GM12878 (cell line): ENCODE results near the gene RAB29. TPM values are rescaled to one million over a fixed set of nuclear protein-coding genes. Genes with fewer than 3 reads are reported as not detected.

Experiments used
- ATAC-seq: fragments of 200-7000 bp; cut with Tn5 transposase; 3 replicates; pipeline ENCODE4 v1.9.1; 2020; ENCODE audit warnings: mild to moderate bottlenecking, moderate library complexity
- BruUV-seq: library from RNA; stranded (reverse); fragments of 400-500 nt; replicated peaks from 2 replicates; lab custom pipeline; 2021; lab: Mats Ljungman, UMichigan
- CTCF ChIA-PET: fragments of 300-600 bp; sonication (Branson Sonifier 250); formaldehyde crosslinking; extraction: SDS; loops from one replicate; lab custom pipeline; 2021; ENCODE audit warnings: inconsistent platforms; lab: Yijun Ruan, JAX
- POLR2A ChIA-PET: fragments of 350-600 bp; formaldehyde crosslinking; extraction: SDS; loops from one replicate; lab custom pipeline; 2021; ENCODE audit warnings: inconsistent platforms; lab: Charles Lee
- RAD21 ChIA-PET: fragments of 300-600 bp; sonication (Branson Sonifier 250); formaldehyde crosslinking; loops from one replicate; lab custom pipeline; 2023; ENCODE audit warnings: antibody characterized with exemption; ENCODE audit not compliant: unreplicated experiment; lab: Charles Lee
- SMC1A ChIA-PET: fragments of 300-600 bp; sonication (Branson Sonifier 250); formaldehyde crosslinking; loops from one replicate; lab custom pipeline; 2023; ENCODE audit not compliant: unreplicated experiment, uncharacterized antibody; lab: Charles Lee
- DNase-seq: peaks from one replicate; pipeline ENCODE4 v3.0.0-alpha.2; 2011; ENCODE audit warnings: low read depth, low spot score
- FAIRE-seq: peaks from 3 replicates; lab custom pipeline; 2011; peaks lifted over from hg19 to GRCh38; lab: Jason Lieb, UNC
- H2AFZ ChIP-seq: 2 replicates; pipeline ENCODE4 v1.6.0; 2011; ENCODE audit warnings: low read depth, low read length, control low read depth; ENCODE audit not compliant: control insufficient read depth
- H3K27ac ChIP-seq: 2 replicates; pipeline ENCODE4 v1.5.1; 2011; ENCODE audit warnings: control low read depth; ENCODE audit not compliant: control insufficient read depth, insufficient read depth
- H3K27me3 ChIP-seq, 2 experiments: replicated peaks in 1 of 2; 2 replicates each; pipeline versions ENCODE4 v1.6.0 to v1.6.1; 2011; ENCODE audit warnings: low read length in 1 of 2; ENCODE audit not compliant: control insufficient read depth in 2 of 2, insufficient read depth in 2 of 2
- H3K36me3 ChIP-seq, 2 experiments: 2 replicates each; pipeline ENCODE4 v1.5.1; 2011; ENCODE audit warnings: low read length in 1 of 2; ENCODE audit not compliant: control insufficient read depth in 2 of 2, insufficient read depth in 2 of 2
- H3K4me1 ChIP-seq: 2 replicates; pipeline ENCODE4 v1.6.1; 2011; ENCODE audit warnings: mild to moderate bottlenecking, low read length, moderate library complexity, mixed read lengths; ENCODE audit not compliant: control insufficient read depth, insufficient read depth
- H3K4me2 ChIP-seq: 2 replicates; pipeline ENCODE4 v1.6.0; 2011; ENCODE audit warnings: control low read depth; ENCODE audit not compliant: control insufficient read depth, insufficient read depth
- H3K4me3 ChIP-seq: fragments of 200-600 bp; sonication (generic); 2 replicates; pipeline ENCODE4 v1.5.1; 2016
- H3K79me2 ChIP-seq: 2 replicates; pipeline ENCODE4 v1.6.0; 2011; ENCODE audit warnings: low read length; ENCODE audit not compliant: control insufficient read depth, insufficient read depth
- H3K9ac ChIP-seq: 2 replicates; pipeline ENCODE4 v1.8.0; 2011; ENCODE audit warnings: low read length, control low read depth, mixed read lengths; ENCODE audit not compliant: control insufficient read depth, insufficient read depth
- H3K9me3 ChIP-seq: replicated peaks from 3 replicates; pipeline ENCODE4 v1.5.1; 2011; ENCODE audit warnings: mild to moderate bottlenecking, low read length; ENCODE audit not compliant: control insufficient read depth, insufficient read depth
- H4K20me1 ChIP-seq: 2 replicates; pipeline ENCODE4 v1.6.0; 2011; ENCODE audit not compliant: control insufficient read depth, insufficient read depth
- CBX3 ChIP-seq: fragments of 200-600 bp; sonication (generic); IDR thresholded peaks from 2 replicates; pipeline ENCODE4 v1.6.1; 2016; ENCODE audit warnings: low read depth, borderline replicate concordance
- CREM ChIP-seq: IDR thresholded peaks from 2 replicates; pipeline ENCODE4 v1.6.1; 2014; ENCODE audit warnings: antibody characterized with exemption, low read depth
- EP300 ChIP-seq, 2 experiments: fragments of 150-350 bp in 1 of 2; IDR thresholded peaks; 2 replicates each; pipeline ENCODE4 v1.6.1; 2011 to 2012; ENCODE audit warnings: low read depth in 2 of 2, low read length in 2 of 2, borderline replicate concordance in 1 of 2, improper control_type of control experiment in 1 of 2, inconsistent platforms in 1 of 2; ENCODE audit not compliant: control insufficient read depth in 1 of 2
- NFIC ChIP-seq: IDR thresholded peaks from 2 replicates; pipeline ENCODE4 v1.6.1; 2012; ENCODE audit warnings: low read depth, mild to moderate bottlenecking, inconsistent platforms, low read length, moderate library complexity
- NR2F1 ChIP-seq: fragments of 450-650 bp; conservative IDR thresholded peaks from 2 replicates; pipeline ENCODE4 v1.6.1; 2017; ENCODE audit warnings: mild to moderate bottlenecking
- POLR2AphosphoS2 ChIP-seq: IDR thresholded peaks from 2 replicates; pipeline ENCODE4 v1.6.1; 2011; ENCODE audit warnings: low read depth, mild to moderate bottlenecking, low read length, improper control_type of control experiment, moderate library complexity
- RB1 ChIP-seq: fragments of 450-650 bp; formaldehyde crosslinking; IDR thresholded peaks from 2 replicates; pipeline ENCODE4 v1.6.1; 2017; ENCODE audit warnings: mild to moderate bottlenecking, borderline replicate concordance
- SMC3 ChIP-seq: IDR thresholded peaks from 2 replicates; pipeline ENCODE4 v1.6.1; 2011; ENCODE audit warnings: low read length, improper control_type of control experiment, borderline replicate concordance
- SREBF1 ChIP-seq: IDR thresholded peaks from 2 replicates; pipeline ENCODE4 v1.6.1; 2012; ENCODE audit warnings: mild to moderate bottlenecking, low read length
- SUZ12 ChIP-seq: fragments of 200-600 bp; sonication (generic); IDR thresholded peaks from one replicate; pipeline ENCODE4 v1.6.1; 2018; ENCODE audit warnings: antibody characterized with exemption, mild to moderate bottlenecking; ENCODE audit not compliant: unreplicated experiment
- WGBS: methylation state at CpG from one replicate; pipeline ENCODE4 v1.1.6; 2016; ENCODE audit warnings: low lambda C conversion rate; ENCODE audit not compliant: insufficient replicate concordance, insufficient coverage; ENCODE audit errors: missing lambda C conversion rate; 5-methylcytosine and 5-hydroxymethylcytosine counted together
- in situ Hi-C: fragments of 300-500 bp; cut with MboI; formaldehyde crosslinking; loops from 9 replicates; pipeline ENCODE4 v1.14.3; 2018; ENCODE audit warnings: mixed read lengths
- intact Hi-C: fragments of 100-400 bp; cut with micrococcal nuclease; formaldehyde crosslinking; loops from one replicate; pipeline ENCODE4 v1.14.2; 2022; ENCODE audit not compliant: unreplicated experiment
- polyA plus RNA-seq, 11 experiments: library from polyadenylated mRNA; depleted of rRNA in 4 of 11; unstranded in 6 of 11; stranded (reverse) in 5 of 11; fragments of >200 nt; fragmentation: Nextera tagmentation in 4 of 11; fragmentation: Illumina TruSeq in 1 of 11; extraction: Ambion mirVana in 4 of 11; extraction: Trizol in 1 of 11; gene quantifications; 1 replicate in 1 of 11; 2 replicates in 10 of 11; pipeline versions ENCODE4 v1.2.1 to v1.2.3, GENCODE V29; 2011 to 2016; ENCODE audit warnings: inconsistent platforms in 2 of 11, missing spikeins in 2 of 11, low read depth in 1 of 11
- total RNA-seq, 4 experiments: library from RNA; depleted of rRNA in 3 of 4; stranded (reverse); fragments of >200 nt in 3 of 4; fragmentation: Illumina TruSeq in 1 of 4; extraction: Trizol in 1 of 4; gene quantifications; 2 replicates each; pipeline versions ENCODE4 v1.2.1 to v1.2.3, GENCODE V29; 2013 to 2021
- TF ChIP-seq, protein P1 (sequence below): IDR thresholded peaks from 2 replicates; pipeline ENCODE4 v1.6.1; 2012; ENCODE audit warnings: low read depth, low read length, improper control_type of control experiment
- TF ChIP-seq, protein P2 (sequence below): fragments of 450-650 bp; formaldehyde crosslinking; IDR thresholded peaks from 2 replicates; pipeline ENCODE4 v1.5.0; 2022; ENCODE audit warnings: mild to moderate bottlenecking, missing genetic modification characterization
- TF ChIP-seq, protein P3 (sequence below): fragments of 150-350 bp; IDR thresholded peaks from 2 replicates; pipeline ENCODE4 v1.6.1; 2016; ENCODE audit warnings: low read depth, low read length

The RAB29 gene
- total and polyA plus RNA-seq, 10 of the 15 experiments (the other 5 are each of a cell fraction or from before 2014, with no cell fraction given): 11.7 to 74.5 (median 15.0) TPM

DNA sequence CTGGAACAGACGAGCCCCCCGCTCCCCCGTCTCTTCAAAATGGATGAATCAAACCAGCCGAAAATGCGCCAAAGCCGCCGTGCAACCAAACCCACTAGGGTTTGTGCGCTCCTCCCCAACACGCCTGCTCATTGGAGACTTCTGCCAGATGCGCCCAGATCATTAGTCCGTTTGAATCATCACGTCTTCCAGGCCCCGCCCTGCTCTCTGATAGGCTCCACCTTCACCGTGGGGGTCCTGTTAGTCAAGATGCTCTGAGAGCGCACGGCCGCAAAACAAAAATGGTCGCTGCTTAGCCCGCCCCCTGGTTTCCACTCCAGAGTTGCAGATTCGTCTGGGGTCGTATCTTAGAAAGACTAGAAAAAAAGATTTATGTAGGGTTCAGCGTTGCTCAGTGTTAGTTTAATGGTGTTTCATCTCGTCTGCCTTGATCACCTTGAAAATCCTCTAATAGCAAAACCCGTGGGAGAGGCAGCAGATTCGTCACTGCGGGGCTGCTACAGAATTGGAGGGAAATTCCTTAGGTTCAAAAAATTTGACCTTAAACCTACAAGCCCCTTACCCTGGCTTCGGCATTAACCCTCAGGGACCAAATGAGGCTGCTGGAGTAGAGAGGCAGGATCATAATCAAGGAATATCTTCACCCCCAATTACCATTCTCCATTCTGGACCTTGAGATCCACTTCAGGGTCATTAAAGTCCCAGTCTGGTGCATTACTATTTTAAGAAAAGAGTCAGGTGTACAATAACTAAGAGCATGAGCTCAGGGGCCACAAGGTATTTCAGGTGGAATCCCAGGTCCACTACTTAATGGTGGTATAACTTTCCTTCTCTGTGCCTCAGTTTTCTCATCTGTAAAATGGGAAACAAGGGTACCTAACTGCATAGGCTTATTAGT lies 24.9 kb downstream of the RAB29 start, which contains the start of gene NUCKS1:
Gene NUCKS1 (minus strand): TSS at position 45 of the 898 bp plus-strand sequence. CDS start 209 bp downstream, outside the sequence.
- CTCF ChIA-PET: interaction anchor here (1.0 to 2.3 kb wide), 3 partner anchors 38 to 92 kb away, joined by 3 to 15 read pairs (median 7); no protein-coding TSS in a partner anchor
- FAIRE-seq (peak; percentile 96), ATAC-seq (peak; percentile 87), DNase-seq (peak; percentile 93)
- SMC1A ChIA-PET: interaction anchor here (1.1 to 4.0 kb wide), 4 partner anchors 23 to 118 kb away, joined by 3 to 30 read pairs (median 7); no protein-coding TSS in a partner anchor
- in situ Hi-C loops (no loop called here), intact Hi-C loops (loop anchor here (1.0 kb wide), 1 partner anchor 24 kb away; no protein-coding TSS in a partner anchor)
- H3K36me3 ChIP-seq: 0 out of 4 replicates have a peak, but pooled peaks cover 0 to 9% of the 10 kb centered on the region in 2 experiments
- POLR2A ChIA-PET: interaction anchor here (1.0 to 2.5 kb wide), 6 partner anchors 22 to 158 kb away, joined by 3 to 21 read pairs (median 4); partner anchors contain the start of gene RAB29
- WGBS: 0% methylated on average over 24 of the region's 27 CpGs
- H3K9me3 ChIP-seq: no peaks in the 10 kb centered on the region; the same call in 1 of the 3 replicates
- no peaks in the 10 kb centered on the region for H3K27me3 ChIP-seq
- H3K27ac ChIP-seq: peak within 1 kb of the TSS; percentile 99
- H3K4me1 ChIP-seq: peaks cover 4% of the 10 kb centered on the region
- 0 out of 2 replicates have a peak, but pooled peaks cover 3% of the 10 kb centered on the region for H4K20me1 ChIP-seq
- H3K9ac ChIP-seq: peak within 1 kb of the TSS; percentile 94
- RAD21 ChIA-PET: interaction anchor here (1.1 to 2.1 kb wide), 7 partner anchors 22 to 157 kb away, joined by 3 to 34 read pairs (median 5); partner anchors contain the start of gene RAB29
- peak within 1 kb of the TSS; percentile 94 for H3K4me2 ChIP-seq
- TSS peak; percentile 83 for BruUV-seq
- H3K4me3 ChIP-seq: peak within 1 kb of the TSS; percentile 90
- H3K79me2 ChIP-seq: peaks cover 46% of the 10 kb centered on the region
- peak within 1 kb of the TSS; percentile 100 for H2AFZ ChIP-seq
- TF ChIP-seq, protein P1, sequence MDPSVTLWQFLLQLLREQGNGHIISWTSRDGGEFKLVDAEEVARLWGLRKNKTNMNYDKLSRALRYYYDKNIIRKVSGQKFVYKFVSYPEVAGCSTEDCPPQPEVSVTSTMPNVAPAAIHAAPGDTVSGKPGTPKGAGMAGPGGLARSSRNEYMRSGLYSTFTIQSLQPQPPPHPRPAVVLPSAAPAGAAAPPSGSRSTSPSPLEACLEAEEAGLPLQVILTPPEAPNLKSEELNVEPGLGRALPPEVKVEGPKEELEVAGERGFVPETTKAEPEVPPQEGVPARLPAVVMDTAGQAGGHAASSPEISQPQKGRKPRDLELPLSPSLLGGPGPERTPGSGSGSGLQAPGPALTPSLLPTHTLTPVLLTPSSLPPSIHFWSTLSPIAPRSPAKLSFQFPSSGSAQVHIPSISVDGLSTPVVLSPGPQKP: no peak
- TF ChIP-seq SUZ12 (no peak), NR2F1 (peak; percentile 97), CREM (peak; percentile 73; the same call in 1 of the 2 replicates), SMC3 (no peak), SREBF1 (no peak), POLR2AphosphoS2 (no peak), RB1 (peak; percentile 96; the same call in 1 of the 2 replicates), CBX3 (no peak), NFIC (peak; percentile 77; the same call in 1 of the 2 replicates), EP300 (IDR thresholded peaks at IDR 0.05; ENCODE audit: borderline replicate concordance in 1 of 2, control insufficient read depth in 1 of 2, low read depth in 2 of 2, low read length in 2 of 2) (peak in 1 of 2 experiments; percentile 98; a peak in 2 of 4 replicates)
- TF ChIP-seq, protein P2, sequence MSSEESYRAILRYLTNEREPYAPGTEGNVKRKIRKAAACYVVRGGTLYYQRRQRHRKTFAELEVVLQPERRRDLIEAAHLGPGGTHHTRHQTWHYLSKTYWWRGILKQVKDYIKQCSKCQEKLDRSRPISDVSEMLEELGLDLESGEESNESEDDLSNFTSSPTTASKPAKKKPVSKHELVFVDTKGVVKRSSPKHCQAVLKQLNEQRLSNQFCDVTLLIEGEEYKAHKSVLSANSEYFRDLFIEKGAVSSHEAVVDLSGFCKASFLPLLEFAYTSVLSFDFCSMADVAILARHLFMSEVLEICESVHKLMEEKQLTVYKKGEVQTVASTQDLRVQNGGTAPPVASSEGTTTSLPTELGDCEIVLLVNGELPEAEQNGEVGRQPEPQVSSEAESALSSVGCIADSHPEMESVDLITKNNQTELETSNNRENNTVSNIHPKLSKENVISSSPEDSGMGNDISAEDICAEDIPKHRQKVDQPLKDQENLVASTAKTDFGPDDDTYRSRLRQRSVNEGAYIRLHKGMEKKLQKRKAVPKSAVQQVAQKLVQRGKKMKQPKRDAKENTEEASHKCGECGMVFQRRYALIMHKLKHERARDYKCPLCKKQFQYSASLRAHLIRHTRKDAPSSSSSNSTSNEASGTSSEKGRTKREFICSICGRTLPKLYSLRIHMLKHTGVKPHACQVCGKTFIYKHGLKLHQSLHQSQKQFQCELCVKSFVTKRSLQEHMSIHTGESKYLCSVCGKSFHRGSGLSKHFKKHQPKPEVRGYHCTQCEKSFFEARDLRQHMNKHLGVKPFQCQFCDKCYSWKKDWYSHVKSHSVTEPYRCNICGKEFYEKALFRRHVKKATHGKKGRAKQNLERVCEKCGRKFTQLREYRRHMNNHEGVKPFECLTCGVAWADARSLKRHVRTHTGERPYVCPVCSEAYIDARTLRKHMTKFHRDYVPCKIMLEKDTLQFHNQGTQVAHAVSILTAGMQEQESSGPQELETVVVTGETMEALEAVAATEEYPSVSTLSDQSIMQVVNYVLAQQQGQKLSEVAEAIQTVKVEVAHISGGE (CRISPR knock-in tag): no peak
- TF ChIP-seq, protein P3, sequence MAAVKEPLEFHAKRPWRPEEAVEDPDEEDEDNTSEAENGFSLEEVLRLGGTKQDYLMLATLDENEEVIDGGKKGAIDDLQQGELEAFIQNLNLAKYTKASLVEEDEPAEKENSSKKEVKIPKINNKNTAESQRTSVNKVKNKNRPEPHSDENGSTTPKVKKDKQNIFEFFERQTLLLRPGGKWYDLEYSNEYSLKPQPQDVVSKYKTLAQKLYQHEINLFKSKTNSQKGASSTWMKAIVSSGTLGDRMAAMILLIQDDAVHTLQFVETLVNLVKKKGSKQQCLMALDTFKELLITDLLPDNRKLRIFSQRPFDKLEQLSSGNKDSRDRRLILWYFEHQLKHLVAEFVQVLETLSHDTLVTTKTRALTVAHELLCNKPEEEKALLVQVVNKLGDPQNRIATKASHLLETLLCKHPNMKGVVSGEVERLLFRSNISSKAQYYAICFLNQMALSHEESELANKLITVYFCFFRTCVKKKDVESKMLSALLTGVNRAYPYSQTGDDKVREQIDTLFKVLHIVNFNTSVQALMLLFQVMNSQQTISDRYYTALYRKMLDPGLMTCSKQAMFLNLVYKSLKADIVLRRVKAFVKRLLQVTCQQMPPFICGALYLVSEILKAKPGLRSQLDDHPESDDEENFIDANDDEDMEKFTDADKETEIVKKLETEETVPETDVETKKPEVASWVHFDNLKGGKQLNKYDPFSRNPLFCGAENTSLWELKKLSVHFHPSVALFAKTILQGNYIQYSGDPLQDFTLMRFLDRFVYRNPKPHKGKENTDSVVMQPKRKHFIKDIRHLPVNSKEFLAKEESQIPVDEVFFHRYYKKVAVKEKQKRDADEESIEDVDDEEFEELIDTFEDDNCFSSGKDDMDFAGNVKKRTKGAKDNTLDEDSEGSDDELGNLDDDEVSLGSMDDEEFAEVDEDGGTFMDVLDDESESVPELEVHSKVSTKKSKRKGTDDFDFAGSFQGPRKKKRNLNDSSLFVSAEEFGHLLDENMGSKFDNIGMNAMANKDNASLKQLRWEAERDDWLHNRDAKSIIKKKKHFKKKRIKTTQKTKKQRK: no peak
